Astrocyte (in vitro differentiated cells and primary cell): ENCODE results near the gene UBALD2. TPM values are rescaled to one million over a fixed set of nuclear protein-coding genes. Genes with fewer than 3 reads are reported as not detected.

Experiments used
- DNase-seq: peaks from one replicate; pipeline ENCODE4 v3.0.0-alpha.2; 2010; ENCODE audit warnings: low read depth
- FAIRE-seq: peaks from 2 replicates; lab custom pipeline; 2011; peaks lifted over from hg19 to GRCh38; lab: Jason Lieb, UNC
- H2AFZ ChIP-seq: 2 replicates; pipeline ENCODE4 v1.6.0; 2012; ENCODE audit warnings: low read depth, low read length, inconsistent platforms
- H3K27ac ChIP-seq: 2 replicates; pipeline ENCODE4 v1.5.1; 2011; ENCODE audit warnings: low read depth, low read length, inconsistent platforms
- H3K27me3 ChIP-seq: 2 replicates; pipeline ENCODE4 v1.6.0; 2011; ENCODE audit warnings: low read length, inconsistent platforms; ENCODE audit not compliant: insufficient read depth
- H3K36me3 ChIP-seq: 2 replicates; pipeline ENCODE4 v1.5.1; 2011; ENCODE audit warnings: low read length, inconsistent platforms; ENCODE audit not compliant: insufficient read depth
- H3K4me1 ChIP-seq: 2 replicates; pipeline ENCODE4 v1.5.1; 2011; ENCODE audit warnings: low read length, inconsistent platforms; ENCODE audit not compliant: insufficient read depth
- H3K4me2 ChIP-seq: 2 replicates; pipeline ENCODE4 v1.6.0; 2012; ENCODE audit warnings: low read length, inconsistent platforms
- H3K4me3 ChIP-seq: 2 replicates; pipeline ENCODE4 v1.5.1; 2011; ENCODE audit warnings: low read depth, mild to moderate bottlenecking, low read length, inconsistent platforms; ENCODE audit not compliant: insufficient read depth
- H3K79me2 ChIP-seq: 2 replicates; pipeline ENCODE4 v1.6.0; 2012; ENCODE audit warnings: mild to moderate bottlenecking, low read length, inconsistent platforms; ENCODE audit not compliant: insufficient read depth
- H3K9ac ChIP-seq: 2 replicates; pipeline ENCODE4 v1.6.0; 2012; ENCODE audit warnings: mild to moderate bottlenecking, low read length, inconsistent platforms
- H3K9me3 ChIP-seq: 2 replicates; pipeline ENCODE4 v1.5.1; 2012; ENCODE audit warnings: low read depth, mild to moderate bottlenecking, low read length, inconsistent platforms; ENCODE audit not compliant: insufficient read depth
- H4K20me1 ChIP-seq: 2 replicates; pipeline ENCODE4 v1.6.0; 2012; ENCODE audit warnings: low read length, inconsistent platforms; ENCODE audit not compliant: insufficient read depth
- H3K27ac Mint-ChIP-seq: one replicate; pipeline ENCODE4 v1.8.0; 2021; ENCODE audit warnings: mild to moderate bottlenecking, mixed read lengths; ENCODE audit not compliant: unreplicated experiment
- H3K27me3 Mint-ChIP-seq: one replicate; pipeline ENCODE4 v1.8.0; 2021; ENCODE audit warnings: low read depth, mixed read lengths; ENCODE audit not compliant: unreplicated experiment
- H3K36me3 Mint-ChIP-seq: one replicate; pipeline ENCODE4 v1.8.0; 2021; ENCODE audit warnings: low read depth, mixed read lengths; ENCODE audit not compliant: unreplicated experiment
- H3K4me1 Mint-ChIP-seq: one replicate; pipeline ENCODE4 v1.8.0; 2021; ENCODE audit warnings: low read depth, mixed read lengths; ENCODE audit not compliant: unreplicated experiment
- H3K4me3 Mint-ChIP-seq: one replicate; pipeline ENCODE4 v1.8.0; 2021; ENCODE audit warnings: mild to moderate bottlenecking, moderate library complexity, mixed read lengths; ENCODE audit not compliant: unreplicated experiment
- H3K9me3 Mint-ChIP-seq: one replicate; pipeline ENCODE4 v1.8.0; 2021; ENCODE audit warnings: mild to moderate bottlenecking, mixed read lengths; ENCODE audit not compliant: unreplicated experiment
- EZH2 ChIP-seq: IDR thresholded peaks from 2 replicates; pipeline ENCODE4 v1.6.1; 2012; ENCODE audit warnings: mild to moderate bottlenecking, low read length, inconsistent platforms; ENCODE audit not compliant: insufficient read depth
- total RNA-seq: library from RNA; stranded (reverse); gene quantifications from 2 replicates; pipeline ENCODE4 v1.2.1, GENCODE V29; 2021
- TF ChIP-seq, protein P1 (sequence below): IDR thresholded peaks from 2 replicates; pipeline ENCODE4 v1.5.1; 2011; ENCODE audit warnings: low read depth, mild to moderate bottlenecking, inconsistent platforms, low read length, moderate library complexity; ENCODE audit not compliant: insufficient read depth

Gene UBALD2
- total RNA-seq, 1 donor from 2014 or later: 32.8 TPM

GRCh38 chr17:76272541-76273444 is 7.6 kb downstream of the UBALD2 start:
- no peak for DNase-seq
- peaks cover 11% of the 10 kb centered on the region for H4K20me1 ChIP-seq
- no peak overlapping the region for H3K27ac ChIP-seq
- peaks cover 2% of the 10 kb centered on the region for H3K4me1 ChIP-seq
- no peaks in the 10 kb centered on the region for H3K9me3 ChIP-seq
- no peak overlapping the region for H2AFZ ChIP-seq
- no peak overlapping the region for H3K27ac Mint-ChIP-seq
- H3K36me3 Mint-ChIP-seq: no peaks in the 10 kb centered on the region
- no peaks in the 10 kb centered on the region for H3K27me3 ChIP-seq
- H3K4me3 ChIP-seq: no peak overlapping the region
- peaks cover 22% of the 10 kb centered on the region for H3K79me2 ChIP-seq
- no peak overlapping the region for H3K4me3 Mint-ChIP-seq
- no peak overlapping the region for H3K4me2 ChIP-seq
- TF ChIP-seq EZH2: no peak
- TF ChIP-seq, protein P1, sequence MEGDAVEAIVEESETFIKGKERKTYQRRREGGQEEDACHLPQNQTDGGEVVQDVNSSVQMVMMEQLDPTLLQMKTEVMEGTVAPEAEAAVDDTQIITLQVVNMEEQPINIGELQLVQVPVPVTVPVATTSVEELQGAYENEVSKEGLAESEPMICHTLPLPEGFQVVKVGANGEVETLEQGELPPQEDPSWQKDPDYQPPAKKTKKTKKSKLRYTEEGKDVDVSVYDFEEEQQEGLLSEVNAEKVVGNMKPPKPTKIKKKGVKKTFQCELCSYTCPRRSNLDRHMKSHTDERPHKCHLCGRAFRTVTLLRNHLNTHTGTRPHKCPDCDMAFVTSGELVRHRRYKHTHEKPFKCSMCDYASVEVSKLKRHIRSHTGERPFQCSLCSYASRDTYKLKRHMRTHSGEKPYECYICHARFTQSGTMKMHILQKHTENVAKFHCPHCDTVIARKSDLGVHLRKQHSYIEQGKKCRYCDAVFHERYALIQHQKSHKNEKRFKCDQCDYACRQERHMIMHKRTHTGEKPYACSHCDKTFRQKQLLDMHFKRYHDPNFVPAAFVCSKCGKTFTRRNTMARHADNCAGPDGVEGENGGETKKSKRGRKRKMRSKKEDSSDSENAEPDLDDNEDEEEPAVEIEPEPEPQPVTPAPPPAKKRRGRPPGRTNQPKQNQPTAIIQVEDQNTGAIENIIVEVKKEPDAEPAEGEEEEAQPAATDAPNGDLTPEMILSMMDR: no peak
- H3K36me3 ChIP-seq: peaks cover 4% of the 10 kb centered on the region
- no peaks in the 10 kb centered on the region for H3K27me3 Mint-ChIP-seq
- H3K9ac ChIP-seq: no peak overlapping the region
- peaks cover 13% of the 10 kb centered on the region for H3K4me1 Mint-ChIP-seq
- FAIRE-seq: no peak
- H3K9me3 Mint-ChIP-seq: no peaks in the 10 kb centered on the region

- H3K4me3 Mint-ChIP-seq: no peak overlapping the region
- Histone ChIP-seq H3K9me3 (no peaks in the 10 kb centered on the region), H3K4me2 (no peak overlapping the region), H3K79me2 (peaks cover 16% of the 10 kb centered on the region), H3K27ac (no peak overlapping the region), H3K4me1 (peaks cover 2% of the 10 kb centered on the region), H3K36me3 (peaks cover 4% of the 10 kb centered on the region), H3K27me3 (no peaks in the 10 kb centered on the region), H3K9ac (no peak overlapping the region), H4K20me1 (peaks cover 11% of the 10 kb centered on the region), H2AFZ (no peak overlapping the region), H3K4me3 (no peak overlapping the region)
- H3K4me1 Mint-ChIP-seq: peaks cover 7% of the 10 kb centered on the region
- H3K9me3 Mint-ChIP-seq: no peaks in the 10 kb centered on the region
- H3K27ac Mint-ChIP-seq: no peak overlapping the region
- FAIRE-seq: no peak
- no peaks in the 10 kb centered on the region for H3K36me3 Mint-ChIP-seq
- DNase-seq: no peak
- no peak for TF ChIP-seq EZH2
- TF ChIP-seq, protein P1: no peak
- H3K27me3 Mint-ChIP-seq: no peaks in the 10 kb centered on the region
Measured at GRCh38 chr17:76273445-76274111, 8.4 kb downstream of the UBALD2 start.
